Coronary artery (tissue), 2 donors: ENCODE measurements around the gene CBLIF.
"Not testable (repeated sequence)": the region's sequence is repeated elsewhere in the genome, so short reads cannot be mapped to it uniquely, and the experiment has no call there.

ENCODE experiments used
- DNase-seq: peaks from one replicate; pipeline ENCODE4 v3.0.0-alpha.2; 2017; ENCODE audit warnings: low spot score
- H3K27ac ChIP-seq, 2 donors: fragments of 200-600 bp; sonication (generic); one replicate each; pipeline ENCODE4 v1.5.1; 2016 to 2019
- H3K4me3 ChIP-seq: fragments of 200-600 bp; sonication (generic); 2 replicates; pipeline ENCODE4 v1.5.1; 2016; ENCODE audit warnings: mild to moderate bottlenecking, moderate library complexity
- TF ChIP-seq, protein P1 (sequence below): fragments of 200-600 bp; sonication (generic); IDR thresholded peaks from one replicate; pipeline ENCODE4 v1.5.1; 2019; ENCODE audit warnings: antibody characterized with exemption

Gene CBLIF

DNA sequence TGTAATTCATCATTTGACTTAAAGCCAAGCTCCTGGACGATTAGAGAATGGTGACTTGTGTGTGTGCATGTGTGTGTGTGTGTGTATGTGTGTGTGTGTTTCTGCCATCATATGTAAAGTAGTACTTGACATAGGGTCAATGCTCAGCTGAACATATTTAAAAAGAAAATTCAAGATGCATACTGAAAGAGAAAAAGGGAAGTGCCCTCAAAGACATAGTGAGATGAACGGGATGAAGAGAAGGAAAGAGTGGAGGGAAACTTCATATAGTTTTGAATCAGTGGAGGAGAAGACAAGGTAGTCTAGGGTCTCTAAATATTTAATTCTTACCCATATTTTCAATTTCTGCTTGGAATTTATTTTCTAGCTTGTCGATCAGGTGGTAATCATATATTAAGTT is 17.0 kb upstream of the CBLIF start:
- TF ChIP-seq, protein P1, sequence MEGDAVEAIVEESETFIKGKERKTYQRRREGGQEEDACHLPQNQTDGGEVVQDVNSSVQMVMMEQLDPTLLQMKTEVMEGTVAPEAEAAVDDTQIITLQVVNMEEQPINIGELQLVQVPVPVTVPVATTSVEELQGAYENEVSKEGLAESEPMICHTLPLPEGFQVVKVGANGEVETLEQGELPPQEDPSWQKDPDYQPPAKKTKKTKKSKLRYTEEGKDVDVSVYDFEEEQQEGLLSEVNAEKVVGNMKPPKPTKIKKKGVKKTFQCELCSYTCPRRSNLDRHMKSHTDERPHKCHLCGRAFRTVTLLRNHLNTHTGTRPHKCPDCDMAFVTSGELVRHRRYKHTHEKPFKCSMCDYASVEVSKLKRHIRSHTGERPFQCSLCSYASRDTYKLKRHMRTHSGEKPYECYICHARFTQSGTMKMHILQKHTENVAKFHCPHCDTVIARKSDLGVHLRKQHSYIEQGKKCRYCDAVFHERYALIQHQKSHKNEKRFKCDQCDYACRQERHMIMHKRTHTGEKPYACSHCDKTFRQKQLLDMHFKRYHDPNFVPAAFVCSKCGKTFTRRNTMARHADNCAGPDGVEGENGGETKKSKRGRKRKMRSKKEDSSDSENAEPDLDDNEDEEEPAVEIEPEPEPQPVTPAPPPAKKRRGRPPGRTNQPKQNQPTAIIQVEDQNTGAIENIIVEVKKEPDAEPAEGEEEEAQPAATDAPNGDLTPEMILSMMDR, result no peak
- H3K4me3 ChIP-seq, result no peak overlapping the region

DNA sequence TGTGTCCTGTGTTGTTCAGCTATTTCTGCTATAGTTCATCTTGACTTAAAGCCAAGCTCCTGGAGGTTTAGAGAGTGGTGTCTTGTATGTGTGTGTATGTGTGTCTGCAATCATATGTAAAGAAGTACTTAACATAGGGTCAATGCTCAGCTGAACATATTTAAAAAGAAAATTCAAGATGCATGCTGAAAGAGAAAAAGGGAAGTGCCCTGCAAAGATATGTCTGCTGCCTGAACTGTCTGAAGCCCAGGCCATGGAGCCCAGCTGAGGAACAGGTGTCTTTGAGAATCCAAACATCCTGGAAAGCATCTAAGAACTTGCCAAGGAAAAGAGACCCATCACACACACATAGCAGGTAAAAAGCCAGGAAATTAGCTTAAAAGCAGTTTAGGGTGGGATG is 14.4 kb upstream of the CBLIF start:
- H3K27ac ChIP-seq, result no peak overlapping the region
- no peak overlapping the region for H3K4me3 ChIP-seq
- DNase-seq, result no peak
- TF ChIP-seq, protein P1, result no peak

More for the DNA sequence above, 17.0 kb upstream of the CBLIF start:
- no peak overlapping the region for H3K27ac ChIP-seq
- DNase-seq, result no peak

DNA sequence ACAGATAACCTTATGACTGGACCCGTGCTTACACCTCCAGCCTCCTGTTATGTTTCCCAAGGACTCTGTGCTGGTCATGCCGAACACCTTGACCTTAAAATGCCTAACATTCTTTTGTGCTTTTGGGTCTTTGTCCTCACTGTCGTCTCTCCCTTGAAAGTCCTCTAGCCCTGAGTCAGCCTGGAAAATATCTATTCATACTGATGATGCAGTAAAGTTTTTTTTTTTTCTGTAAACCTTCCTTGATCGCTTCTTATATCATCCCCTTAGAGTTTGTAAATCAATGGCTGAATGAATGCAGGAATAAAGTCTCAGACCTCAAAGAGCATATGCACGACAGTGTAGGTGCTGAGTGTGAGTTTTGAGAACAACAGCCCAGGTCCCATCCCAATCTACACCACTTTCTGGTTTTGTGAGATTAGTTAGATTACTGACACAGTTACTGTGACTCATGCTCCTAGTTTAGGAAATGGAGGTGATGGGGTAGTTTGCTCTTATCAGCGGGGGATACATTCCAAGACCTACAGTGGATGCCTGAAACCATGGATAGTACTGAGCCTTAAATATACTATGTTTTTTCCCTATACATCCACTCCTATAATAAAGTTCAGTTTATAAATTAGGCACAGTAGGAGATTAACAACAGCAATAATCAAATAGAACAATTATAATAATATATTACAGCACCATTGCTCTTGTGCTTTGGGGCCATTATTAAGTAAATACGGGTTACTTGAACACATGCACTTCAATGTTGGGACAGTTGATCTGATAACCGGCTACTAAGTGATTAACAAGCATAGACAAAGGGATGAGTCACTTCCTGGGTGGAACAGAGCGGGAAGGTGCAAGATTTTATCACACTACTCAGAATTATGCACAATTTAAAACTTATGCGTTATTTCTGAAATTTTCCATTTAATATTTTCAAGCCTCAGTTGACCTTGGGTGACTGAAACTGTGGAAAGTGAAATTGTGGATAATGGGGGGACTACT is 12.4 kb upstream of the CBLIF start:
- no peak for DNase-seq
- TF ChIP-seq, protein P1, result no peak
- no peak overlapping the region for H3K4me3 ChIP-seq
- no peak overlapping the region for H3K27ac ChIP-seq

DNA sequence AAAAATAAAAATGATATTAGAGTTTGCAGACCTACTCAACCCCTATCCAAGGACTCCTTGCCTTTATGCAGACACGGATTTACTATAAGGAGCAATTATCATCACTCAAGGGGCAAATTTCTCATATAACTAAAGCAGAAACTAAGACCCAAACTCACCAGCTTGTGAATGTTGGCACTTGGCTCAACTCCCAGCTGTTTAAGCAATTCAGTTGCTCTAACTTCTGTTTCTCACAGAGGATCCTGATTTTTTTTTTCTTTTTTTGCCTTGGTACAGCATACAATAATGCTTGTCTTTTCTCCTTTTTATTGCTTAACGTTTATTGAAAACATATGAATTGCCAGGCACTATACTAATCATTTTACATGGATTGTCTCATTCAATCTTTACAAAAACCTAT is 9.6 kb upstream of the CBLIF start:
- no peak overlapping the region for H3K27ac ChIP-seq
- no peak overlapping the region for H3K4me3 ChIP-seq
- TF ChIP-seq, protein P1, result no peak
- DNase-seq, result no peak

DNA sequence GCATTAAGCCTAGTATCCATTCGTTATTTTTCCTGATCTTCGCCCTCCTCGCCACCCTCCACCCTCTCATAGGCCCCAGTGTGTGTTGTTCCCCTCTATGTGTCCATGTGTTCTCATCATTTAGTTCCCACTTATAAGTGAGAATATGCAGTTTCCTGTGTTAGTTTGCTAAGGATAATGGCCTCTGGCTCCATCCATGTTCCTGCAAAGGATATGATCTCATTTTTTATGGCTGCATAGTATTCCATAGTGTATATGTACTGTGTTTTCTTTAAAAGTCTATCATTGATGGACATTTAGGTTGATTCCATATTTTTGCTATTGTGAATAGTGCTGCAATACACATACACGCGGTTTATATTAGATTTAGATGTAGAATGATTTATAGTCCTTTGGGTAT is 6.1 kb upstream of the CBLIF start:
- not testable (repeated sequence) for DNase-seq, H3K4me3 ChIP-seq

DNA sequence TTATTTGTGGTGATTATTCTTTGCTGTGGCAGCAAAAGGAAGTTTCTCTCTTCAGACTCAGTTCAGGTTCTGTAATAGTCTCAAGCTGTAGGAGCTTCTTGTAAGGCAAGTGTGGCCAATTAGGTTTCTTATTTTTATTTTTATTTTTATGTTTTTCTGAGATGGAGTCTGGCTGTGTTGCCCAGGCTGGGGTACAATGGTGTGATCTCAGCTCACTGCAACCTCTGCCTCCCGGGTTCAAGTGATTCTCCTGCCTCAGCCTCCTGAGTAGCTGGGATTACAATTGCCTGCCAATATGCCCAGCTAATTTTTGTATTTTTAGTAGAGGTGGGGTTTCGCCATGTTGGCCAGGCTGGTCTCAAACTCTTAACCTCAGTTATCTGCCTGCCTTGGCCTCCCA is 4.3 kb upstream of the CBLIF start:
- DNase-seq, H3K27ac ChIP-seq, H3K4me3 ChIP-seq: not testable (repeated sequence)

More for the DNA sequence above, 6.1 kb upstream of the CBLIF start:
- H3K27ac ChIP-seq, result not testable (repeated sequence)

DNA sequence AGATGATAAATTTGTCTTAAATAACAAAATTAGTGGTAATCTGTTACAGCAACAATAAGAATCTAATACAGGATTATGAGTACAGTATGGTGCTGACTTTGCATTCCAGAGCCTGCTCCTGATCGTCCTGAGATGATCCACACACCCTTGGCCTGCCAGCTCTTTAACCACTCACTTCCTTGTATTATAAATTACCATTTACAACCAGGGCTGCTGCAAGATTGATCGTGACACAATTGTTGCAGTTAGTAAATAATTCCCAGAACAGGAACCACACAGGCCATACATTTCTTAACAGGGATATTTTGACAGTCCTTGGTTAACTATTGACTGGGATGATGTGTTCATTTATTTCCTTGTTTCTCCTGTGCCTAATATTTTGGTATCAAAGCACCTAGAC is 3.8 kb upstream of the CBLIF start:
- no peak for DNase-seq
- TF ChIP-seq, protein P1, result no peak
- no peak overlapping the region for H3K4me3 ChIP-seq
- no peak overlapping the region for H3K27ac ChIP-seq

DNA sequence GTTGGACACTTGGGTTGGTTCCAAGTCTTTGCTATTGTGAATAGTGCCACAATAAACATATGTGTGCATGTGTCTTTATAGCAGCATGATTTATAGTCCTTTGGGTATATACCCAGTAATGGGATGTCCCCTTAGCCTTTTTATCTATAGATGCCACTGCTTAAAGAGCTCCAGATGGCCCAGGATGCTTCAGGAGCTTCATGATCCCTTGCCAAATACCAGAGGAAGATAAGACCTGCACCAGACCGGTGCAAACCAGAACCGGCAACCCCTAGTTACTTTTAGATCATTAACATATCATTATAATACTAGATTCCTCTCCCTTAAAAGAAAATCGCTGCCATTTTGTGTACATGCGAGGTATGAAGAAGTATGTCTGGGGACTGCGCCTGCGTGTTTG is 3.1 kb upstream of the CBLIF start:
- H3K4me3 ChIP-seq, DNase-seq, H3K27ac ChIP-seq: not testable (repeated sequence)
